ENCODE results near the gene RNU1-3.
"Not testable (repeated sequence)": the region's sequence is repeated elsewhere in the genome, so short reads cannot be mapped to it uniquely, and the experiment has no call there.

Gene RNU1-3

DNA sequence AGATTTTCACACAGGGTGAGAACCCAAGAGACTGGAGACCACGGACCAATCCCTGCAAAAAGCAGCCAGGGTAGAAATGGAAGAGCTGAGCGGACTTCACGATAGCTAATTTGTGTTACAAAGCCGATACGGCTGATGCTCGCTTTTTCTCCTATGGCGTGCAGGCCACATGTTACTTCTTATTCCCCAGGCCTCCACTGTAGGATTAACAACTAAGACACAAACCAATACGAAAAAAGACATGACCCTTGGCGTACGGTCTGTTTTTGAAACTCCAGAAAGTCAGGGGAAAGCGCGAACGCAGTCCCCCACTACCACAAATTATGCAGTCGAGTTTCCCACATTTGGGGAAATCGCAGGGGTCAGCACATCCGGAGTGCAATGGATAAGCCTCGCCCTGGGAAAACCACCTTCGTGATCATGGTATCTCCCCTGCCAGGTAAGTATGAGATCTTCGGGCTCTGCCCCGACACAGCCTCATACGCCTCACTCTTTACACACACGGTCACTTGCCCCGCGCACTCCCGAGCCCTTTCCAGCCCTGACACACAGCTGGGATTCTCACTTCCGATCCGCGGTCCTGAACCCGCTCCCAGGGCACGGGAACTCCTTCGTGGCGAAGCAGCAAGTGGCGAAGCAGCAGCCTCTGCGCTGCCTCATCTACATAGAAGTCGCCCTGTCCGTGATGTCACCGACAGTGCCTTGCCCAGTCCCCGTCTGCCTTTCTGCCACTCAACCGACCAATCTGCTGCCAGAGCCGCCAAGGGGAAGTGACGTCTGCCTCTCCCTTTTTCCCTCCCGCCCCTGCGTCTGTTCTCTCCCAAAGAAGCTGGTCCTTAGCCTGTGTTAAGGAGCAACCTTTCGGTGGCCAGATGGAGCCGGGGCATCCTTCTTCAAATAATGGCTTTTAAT, at the start of gene RNU1-3:
Gene RNU1-3 (minus strand): TSS at position 447 of the 912 bp plus-strand sequence.
- DNase-seq, result not testable (repeated sequence)

DNA sequence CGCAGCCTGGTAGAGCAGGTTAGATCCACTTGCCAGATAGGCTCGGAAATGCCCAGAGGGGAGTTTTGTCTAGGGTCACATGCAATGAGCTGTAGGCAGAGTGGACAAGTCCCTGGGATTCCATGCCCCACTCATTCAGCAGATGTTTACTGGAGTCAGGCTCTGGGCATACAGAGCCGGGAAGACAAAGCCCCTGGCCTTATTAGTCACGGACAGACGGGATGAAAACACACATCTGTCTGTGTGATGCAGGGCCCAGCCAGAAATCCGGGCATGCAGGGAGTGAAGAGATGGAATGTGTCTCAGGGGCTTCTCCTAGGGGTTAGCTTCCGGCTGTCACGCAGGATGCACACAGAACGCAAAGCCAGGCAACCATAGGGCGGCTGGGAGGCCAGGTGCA, 46.7 kb upstream of the RNU1-3 start:
- not testable (repeated sequence) for DNase-seq

DNA sequence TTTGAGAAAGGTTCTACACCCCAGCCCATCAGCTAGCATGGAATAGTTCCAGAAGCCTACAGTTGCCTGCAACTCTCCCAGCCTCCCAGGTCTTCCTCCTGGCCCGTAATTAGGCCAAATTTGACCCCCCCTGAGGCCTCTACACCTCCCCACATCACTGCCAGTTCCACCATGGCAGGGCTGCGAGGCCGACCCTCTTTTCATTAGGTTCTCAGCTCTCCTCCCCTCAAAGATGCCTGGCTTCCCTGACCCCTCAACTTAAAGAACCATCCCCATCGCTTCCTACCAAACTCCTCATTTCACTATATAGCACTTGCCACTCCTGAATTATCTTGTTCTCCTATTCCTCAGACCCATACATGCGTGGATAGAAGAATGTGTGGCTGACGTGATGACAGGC, 46.2 kb upstream of the RNU1-3 start:
- not testable (repeated sequence) for DNase-seq

DNA sequence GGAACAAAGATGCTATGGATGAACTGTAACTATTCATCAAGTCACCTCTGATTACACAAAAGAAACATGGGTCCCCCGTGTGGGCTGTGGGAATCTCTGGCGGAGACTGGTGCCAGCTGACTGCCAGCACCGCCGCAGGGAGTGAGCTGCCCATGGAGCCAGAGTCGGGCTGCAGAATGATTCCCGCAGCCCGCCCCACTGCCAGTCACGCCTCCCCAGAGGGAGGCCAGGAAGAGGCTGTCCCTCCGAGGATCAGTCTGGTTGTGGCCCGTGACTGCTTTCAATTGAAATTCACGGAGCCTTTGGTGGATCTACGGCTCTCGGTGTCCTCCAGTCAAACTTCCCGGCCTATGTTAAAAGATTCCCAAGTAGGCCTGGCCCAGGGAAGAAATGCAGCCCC, 45.8 kb upstream of the RNU1-3 start:
- not testable (repeated sequence) for DNase-seq

DNA sequence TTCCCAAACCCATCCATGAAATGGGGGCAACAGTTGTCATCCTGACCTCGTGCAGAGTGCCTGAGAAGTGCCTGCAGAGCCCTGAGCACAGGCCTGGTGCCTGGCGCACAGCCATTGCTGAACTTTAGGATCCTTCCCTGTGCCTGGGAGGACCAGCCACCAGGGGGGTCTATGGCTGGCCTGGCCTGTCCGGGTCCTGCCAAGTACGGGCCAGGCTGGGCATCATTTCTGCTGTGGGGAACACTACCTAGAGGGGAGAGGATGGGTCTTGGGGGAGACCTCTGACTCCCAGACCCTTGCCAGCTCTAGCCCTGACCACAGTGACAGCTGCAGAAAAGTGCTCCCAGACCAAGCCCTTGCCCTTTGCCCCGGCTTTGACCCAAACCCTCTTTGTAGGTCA, 45.4 kb upstream of the RNU1-3 start:
- DNase-seq, result not testable (repeated sequence)

DNA sequence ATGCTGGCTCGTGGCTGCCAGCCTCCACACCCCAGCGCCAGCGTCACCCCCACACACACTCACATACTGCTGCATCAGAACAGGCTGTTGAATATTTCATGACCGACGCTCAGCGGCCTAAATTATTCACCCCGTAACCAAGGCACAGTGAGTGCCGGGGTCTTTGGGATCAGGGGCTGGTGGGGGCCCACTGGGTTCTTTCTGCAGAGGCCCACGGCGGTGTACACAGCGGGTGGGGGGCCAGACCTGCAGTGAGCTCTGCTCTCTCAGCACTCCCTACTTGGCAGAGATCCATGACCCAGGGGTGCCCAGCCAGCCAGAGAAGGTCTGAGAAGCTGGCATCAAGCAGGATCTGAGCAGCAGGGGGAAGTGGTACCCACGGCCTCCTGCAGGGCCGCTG, 43.9 kb upstream of the RNU1-3 start:
- DNase-seq, result not testable (repeated sequence)

DNA sequence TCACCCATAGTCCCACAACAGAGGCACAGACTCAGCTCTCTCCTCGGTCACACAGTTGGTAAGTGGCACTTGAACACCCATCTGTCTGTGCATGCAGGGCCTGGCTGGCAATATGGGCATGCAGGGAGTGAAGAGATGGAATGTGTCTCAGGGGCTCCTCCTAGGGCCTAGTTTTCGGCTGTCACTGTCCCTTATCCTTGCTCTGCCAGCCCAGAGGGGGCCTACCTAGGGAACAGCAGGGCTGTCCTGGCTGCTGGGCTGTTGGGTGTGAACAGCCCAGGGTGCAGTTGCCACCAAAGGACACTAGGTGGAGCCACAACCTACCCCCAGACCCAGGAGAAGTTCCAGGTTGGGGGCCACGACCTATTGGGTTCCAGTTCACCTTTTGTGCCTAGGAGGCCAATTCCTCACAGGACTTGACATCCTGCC, 42.9 kb upstream of the RNU1-3 start:
- not testable (repeated sequence) for DNase-seq

DNA sequence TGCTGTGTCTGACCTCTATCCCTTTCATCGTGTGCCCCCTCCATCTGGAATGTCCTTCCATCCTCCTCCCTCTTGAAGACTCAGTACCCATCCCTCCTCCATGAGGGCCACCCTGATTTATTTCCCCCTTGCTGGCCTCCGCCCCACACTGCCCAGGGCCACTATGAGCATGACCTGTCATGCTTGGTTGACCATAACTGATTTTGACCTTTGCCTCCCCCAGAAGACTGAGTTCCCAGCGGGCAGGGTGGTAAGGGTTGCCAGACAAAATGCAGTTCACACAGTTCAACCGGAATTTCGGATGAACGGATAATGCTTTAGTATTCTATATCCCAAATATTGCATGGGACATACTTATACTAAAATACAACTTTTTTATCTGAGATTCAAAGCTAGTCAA, 42.0 kb upstream of the RNU1-3 start:
- DNase-seq, result not testable (repeated sequence)

DNA sequence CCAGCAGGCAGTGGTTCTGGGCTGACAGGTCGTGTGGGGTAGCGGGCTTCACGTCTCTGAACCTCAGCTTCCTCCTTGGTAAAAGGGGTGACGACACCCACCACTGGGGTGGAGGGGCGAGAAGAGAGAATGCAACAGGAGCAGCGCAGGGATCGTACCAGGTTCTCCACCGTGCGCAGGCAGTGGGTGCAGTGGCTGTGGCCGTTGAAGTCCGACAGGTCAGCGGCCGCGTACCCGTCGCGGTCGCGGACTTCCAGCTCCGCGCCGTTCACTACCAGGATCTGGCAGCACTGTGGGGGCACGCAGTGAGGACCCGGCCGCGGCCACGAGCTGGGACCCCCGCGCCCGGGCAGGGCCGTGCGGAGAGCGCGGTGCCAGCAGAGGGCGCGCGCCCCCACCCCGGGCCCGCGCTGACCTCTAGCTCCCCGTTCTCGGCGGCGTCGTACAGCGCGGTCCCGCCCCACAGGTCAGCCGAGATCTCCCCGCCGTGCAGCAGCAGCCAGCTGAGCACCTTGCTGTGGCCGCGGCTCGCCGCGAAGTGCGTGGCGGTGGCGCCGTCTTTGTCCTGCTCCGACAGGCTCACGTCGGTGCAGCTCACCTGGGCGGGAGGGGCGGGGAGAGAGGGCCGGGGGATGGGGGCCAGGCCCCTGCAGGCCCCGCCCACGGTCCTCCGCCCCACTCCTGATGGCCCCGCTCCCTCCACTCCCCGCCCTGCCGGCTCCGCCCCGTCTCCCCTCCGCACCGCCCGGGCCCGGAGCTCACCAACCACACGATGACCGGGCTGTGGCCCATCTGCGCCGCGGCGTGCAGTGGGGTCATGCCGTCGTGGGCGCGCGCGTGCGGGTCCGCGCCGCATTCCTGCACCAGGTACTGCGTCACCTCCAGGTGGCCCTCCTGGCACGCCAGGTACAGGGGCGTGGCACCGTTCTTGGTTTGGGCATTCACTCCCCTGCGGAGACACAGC, 40.7 kb upstream of the RNU1-3 start:
- DNase-seq, result not testable (repeated sequence)

DNA sequence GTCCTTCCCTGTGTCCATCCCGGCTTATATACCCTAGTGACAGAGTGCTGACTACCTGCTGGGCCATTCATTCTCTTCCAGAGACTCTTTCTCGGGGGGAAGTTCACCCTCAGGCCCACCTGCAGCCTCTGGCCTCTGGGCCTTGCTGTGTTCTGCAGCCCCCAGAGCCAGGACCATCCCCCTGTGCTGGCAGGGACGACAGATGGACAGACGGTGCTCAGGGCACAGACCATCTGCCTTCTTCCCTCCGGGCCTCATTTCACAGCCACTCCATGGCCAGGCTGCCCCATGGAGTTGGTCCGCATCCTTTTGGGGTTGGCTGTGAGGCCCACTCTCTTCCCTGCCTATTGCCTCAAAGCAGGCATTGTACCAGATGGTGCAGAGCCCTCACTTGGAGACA, 39.6 kb upstream of the RNU1-3 start:
- not testable (repeated sequence) for DNase-seq

DNA sequence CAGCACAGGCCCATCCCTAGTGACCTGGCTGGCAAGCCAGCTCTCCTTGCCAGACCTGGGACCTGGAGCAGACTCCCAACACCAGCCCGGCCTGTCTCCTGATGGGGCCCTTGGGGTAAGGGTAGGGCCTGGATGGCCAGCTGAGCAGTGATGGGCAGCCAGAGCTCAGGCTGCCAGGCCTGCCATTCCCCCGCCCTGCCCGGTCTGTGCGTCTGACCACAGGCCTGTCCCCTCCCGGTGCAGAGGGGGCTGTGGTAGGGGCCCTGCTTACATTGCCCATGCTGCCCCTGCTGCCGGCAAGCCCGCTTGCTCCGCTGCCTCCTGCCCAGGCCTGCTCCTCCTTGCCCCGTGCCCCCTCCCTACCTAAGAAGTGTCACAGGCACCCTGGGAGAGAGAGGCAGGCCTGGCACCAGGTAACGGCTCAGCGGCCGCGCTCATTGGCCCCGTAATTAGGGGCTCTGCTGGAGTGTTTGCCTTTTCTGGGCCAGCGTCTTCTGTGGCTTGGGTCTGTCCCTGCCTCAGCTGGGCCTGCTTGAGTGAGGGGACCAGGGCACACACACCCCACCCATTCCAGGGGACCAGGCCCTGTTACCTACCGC, 37.9 kb upstream of the RNU1-3 start:
- DNase-seq, result not testable (repeated sequence)

DNA sequence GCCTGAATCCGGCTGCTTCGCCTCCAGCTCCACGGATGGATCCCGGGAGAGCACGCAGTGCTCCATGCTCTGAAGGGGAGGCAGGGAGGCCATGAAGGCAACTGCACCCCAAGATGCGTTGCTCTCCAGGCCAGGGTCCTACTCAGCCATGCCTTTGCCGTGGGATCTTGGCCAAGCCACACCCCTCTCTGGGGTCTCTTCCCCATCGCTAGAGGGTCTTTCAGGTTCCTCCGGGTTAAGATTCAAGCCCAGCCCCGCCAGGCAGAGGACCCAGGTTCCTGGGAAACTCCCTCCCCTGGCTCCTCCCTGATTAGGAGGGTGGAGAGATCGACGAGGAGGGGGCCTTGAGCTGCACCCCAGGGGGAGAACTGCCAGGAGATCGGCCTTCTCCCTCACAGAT, 37.3 kb upstream of the RNU1-3 start:
- not testable (repeated sequence) for DNase-seq

DNA sequence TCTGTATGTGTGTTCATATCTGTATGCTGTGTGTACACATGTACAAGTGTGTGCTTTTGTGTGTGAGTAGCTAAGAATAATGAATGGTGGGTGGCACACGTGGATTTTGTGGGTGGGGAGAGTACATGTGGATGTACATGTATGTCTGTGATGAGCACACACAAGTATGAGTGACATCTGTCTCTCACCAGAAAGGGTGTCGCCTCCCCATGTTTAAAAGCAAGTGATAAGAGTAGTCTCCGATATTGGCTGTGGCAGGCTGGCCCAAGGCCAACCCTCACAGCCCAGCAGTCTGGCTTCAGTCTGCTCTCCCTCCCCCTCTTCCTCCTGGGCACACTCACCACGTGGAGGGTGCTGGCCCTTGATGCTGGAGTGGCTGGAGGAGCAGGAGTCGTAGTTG, 36.9 kb upstream of the RNU1-3 start:
- not testable (repeated sequence) for DNase-seq

DNA sequence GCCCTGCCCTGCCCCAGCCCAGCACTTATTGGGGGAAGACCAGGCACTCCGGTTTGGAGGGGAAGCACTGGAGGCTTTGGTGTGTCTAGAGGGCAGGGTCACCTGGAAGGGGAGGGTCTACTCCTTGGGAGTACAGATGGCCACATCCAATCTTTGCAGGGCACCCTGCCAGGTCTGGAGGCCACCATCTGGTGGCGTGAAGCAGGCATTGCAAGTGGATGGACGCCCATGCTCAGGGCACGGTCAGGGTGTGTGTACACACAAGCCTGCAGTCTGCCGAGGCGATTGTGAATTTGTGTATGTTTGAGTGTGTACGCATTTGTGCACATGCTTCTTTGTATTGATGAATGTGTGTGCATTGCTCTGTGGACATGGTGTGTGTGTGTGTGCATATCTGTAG, 36.4 kb upstream of the RNU1-3 start:
- DNase-seq, result not testable (repeated sequence)

DNA sequence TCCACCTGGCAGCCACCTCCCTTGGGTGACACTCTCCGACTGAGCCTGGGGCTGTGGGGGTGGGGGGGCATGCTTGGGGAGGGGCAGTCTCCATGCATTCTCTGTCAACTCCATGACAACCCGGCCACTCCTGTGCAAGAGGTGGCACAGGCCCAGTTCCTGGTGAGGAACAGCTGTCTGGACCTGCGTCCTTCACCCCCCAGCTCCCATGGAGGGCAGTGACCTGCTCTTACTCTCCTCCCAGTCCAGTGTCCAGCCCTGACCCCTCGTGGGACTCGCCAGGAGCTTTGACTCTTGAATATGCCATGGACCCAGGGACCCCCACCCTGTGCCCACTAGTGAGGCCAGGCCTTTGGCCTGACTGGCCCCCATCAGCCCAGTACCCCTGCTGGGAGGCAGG, 35.5 kb upstream of the RNU1-3 start:
- not testable (repeated sequence) for DNase-seq

DNA sequence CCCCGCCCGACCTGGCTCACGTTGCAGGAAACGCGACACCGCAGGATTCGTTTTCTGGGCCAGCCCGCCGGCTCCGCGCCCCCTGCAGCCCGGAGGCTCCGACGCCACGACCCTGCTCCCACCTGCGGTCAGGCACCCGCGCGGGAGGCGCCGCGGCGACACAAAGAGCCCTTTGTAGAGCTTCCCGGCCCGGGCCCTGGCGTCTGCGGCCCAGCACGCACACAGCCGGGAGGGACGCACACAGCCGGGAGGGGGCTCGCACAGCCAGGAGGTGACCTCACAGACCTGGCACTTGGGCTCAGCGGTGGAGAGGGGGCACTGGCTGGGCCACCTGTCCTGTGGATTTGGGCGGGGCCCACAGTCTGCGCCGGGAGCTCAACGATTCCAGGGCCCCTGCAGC, 34.4 kb upstream of the RNU1-3 start:
- not testable (repeated sequence) for DNase-seq

DNA sequence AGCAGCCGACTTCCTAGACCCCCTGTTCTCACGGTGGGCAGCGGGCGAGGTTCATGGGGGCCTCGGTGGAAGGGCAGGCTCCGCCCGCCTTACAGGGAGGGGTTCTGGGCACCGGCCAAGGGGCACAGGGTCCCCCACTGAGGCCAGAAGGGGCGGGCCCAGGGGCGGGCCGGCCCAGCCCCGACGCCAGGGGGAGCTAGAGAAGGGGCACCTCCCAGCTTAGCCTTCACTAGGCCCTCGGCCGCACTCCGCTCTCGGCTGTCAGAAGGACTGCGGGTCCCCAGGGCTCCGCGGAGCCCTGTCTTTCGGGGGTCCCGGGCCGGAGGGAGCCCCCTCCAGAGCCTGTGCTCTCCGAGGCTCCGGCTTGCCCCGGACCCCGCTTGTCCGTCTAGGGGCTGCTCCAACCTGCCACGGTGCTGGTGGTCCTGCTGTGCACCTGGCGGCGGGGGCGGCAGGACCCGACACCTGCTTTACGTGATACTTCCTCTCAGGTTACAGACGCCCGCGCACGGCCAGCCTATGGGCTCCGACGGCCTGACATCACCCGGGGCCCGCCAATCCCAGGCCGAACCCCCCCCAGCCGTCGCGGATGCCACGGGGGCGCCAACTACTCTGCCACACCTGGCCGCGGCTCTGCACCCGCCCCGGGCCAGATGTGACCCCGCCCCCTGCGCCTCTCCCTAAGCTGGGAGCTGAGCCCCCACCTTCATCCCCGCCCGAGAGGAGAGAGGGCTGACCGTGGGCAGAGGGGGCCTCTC, 33.6 kb upstream of the RNU1-3 start:
- not testable (repeated sequence) for DNase-seq

DNA sequence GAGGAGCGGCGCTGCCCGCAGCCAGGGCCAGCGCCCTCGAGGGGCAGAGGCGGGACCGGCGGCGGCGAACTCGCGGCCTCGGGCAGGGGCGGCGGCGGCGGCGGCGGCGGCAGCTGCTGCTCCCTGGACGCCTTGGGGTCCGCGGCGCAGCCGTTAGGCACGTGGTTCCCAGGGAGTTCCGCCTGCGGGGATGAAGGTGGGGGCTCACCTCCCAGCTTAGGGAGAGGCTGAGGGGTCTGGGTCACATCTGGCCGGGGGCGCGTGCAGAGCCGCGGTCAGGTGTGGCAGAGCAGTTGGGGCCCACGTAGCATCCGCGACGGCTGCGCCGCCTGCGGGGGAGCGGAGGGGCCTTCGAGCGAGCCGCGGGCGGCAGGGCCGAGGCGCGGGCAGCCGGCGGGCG, 32.7 kb upstream of the RNU1-3 start:
- DNase-seq, result not testable (repeated sequence)

DNA sequence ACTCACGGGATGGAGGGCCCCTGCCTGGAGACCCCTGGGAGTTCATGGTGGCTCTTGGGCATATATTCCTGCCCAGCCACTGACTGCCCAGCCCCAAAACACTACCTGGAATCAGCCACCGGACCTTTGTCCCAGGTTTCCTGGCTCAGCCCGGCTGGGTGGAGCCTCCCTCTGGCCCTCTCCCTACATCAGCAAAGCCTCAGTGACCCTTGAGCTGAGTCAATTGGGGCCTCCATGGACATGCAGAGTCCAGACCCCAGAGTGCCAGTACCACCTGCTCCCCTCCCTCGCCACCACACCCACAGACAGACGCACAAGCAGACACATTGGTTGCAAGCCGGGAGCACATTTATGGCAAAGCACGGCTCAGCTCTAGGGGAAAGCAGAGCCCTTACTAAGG, 30.4 kb upstream of the RNU1-3 start:
- DNase-seq, result not testable (repeated sequence)

DNA sequence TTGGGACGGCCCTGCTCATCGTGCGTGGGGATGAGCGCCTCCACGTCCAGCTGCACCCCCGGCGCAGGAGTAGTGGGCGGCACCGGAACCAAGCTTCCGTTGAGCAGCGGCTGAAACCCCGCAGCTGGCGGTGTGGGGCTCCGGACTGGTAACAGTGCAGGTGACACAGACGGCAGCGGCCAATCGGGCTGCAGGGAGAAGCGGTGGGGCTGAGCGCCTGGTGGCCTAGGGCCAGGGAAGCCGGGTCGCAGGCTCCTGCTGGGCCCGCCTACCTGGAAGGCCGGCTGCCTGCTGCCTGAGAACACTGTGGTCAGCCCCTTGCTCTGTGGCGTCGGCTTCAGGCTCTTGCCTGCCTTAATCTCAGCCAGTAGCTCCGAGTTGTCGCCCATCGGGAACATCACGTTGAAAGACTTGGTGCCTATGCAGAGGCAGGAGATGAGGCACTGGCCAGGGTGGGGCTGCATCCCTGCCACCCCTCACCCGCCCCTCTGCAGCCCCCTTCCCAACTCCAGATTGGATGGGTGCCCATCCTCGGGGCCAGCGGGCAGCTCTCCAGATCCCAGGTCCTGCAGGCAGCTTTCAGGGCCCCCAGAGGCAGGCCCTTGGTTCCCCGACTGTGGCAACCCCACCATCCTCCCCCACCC, 29.9 kb upstream of the RNU1-3 start:
- not testable (repeated sequence) for DNase-seq

DNA sequence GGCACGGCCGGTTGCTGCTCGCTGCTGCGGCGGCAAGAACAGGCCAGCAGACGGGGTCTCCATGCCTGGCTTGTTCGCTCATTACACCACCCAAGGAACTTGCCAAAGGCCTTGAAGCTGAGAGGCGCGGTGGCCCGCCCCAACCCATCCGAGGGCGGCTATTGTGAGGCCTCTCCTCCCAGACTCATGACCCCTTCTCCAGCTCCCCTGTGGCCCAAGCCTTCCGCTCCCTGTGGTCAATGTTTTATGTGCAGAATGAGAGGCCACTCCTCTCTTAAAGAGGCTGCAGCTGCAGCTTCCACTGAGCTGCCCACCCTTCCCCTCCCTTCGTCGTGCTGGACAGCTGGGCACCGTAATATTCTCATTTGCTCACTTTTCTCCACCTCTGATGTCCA, 27.6 kb upstream of the RNU1-3 start:
- not testable (repeated sequence) for DNase-seq
